NCI-H146 treated with DMSO at 0.1 percent for 48 hours (cell line): ENCODE data around the gene PRSS3.
A peak's percentile ranks its signal among the peaks of the same experiment; 100 is the strongest.
"Not testable (repeated sequence)": the region's sequence is repeated elsewhere in the genome, so short reads cannot be mapped to it uniquely, and the experiment has no call there.

Experiments
- DNase-seq: peaks from one replicate; lab custom pipeline; 2025; ENCODE audit not compliant: unreplicated experiment; lab: John Stamatoyannopoulos, UW

PRSS3 gene

GRCh38 chr9:33795281-33795680, at the start of gene PRSS3:
Gene PRSS3 (plus strand): TSS chr9:33795561. CDS start chr9:33795574, 13 bp downstream.
- DNase-seq = no peak

DNA sequence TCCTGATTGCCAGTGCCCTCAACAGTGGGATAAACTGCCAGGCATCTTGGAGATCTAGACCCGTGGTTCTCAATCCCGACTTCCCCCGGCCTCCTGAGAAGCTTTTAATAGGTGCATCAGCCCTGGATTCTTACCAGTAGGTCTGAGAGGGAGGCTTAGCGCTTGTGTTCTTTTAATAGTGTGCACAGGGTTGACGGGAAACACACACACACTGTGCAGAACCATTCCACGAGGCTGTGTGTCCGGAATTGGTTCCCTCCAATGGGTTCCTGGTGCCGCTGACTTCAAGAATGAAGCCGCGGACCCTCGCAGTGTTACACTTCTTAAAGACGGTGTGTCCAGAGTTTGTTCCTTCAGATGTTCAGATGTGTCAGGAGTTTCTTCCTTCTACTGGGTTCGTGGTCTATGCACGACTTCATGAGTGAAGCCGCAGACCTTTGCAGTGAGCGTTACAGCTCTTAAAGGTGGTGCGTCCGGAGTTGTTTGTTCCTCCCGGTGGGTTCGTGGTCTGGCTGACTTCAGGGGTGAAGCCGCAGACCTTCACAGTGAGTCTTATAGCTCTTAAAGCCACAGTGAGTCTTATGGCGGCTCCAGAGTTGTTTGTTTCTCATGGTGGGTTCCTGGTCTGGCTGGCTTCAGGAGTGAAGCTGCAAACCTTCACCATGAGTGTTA, 46.6 kb upstream of the PRSS3 start:
- DNase-seq = no peak

GRCh38 chr9:33749305-33749654, 46.1 kb upstream of the PRSS3 start:
- DNase-seq = not testable (repeated sequence)

GRCh38 chr9:33750307-33750838, 45.0 kb upstream of the PRSS3 start:
- DNase-seq = peak; percentile 28

- no peak for DNase-seq
Measured at GRCh38 chr9:33750839-33751339, 44.5 kb upstream of the PRSS3 start.

DNA sequence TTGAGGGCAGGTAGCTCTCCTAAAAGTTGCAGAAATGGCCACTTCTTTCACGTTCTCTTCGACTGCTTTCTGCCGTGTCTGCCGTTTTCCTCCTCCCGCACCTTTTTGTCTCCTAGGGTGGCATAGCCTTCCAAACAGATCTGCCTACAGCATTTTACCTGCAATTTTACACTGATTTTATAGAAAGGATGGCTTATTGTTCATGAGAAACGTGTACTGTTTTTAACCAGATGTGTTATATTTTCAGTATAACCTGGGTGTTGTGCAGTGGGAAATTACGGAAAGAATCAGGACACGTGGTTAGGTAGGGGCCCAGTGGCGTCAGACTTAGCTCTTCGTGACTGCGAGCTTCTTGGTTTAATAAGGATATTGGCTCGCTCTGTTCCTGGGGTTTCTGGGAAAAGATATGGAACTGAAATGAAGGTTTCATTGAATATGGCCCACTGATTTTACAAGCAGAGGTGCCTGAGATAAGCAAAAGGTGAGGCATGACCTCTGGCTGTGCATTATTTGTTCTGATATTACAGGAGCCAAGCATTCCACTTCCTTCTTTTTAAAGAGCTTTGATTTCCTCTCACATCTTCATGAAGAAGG, 43.7 kb upstream of the PRSS3 start:
- no peak for DNase-seq

GRCh38 chr9:33752130-33752637, 43.2 kb upstream of the PRSS3 start:
- DNase-seq = no peak

DNA sequence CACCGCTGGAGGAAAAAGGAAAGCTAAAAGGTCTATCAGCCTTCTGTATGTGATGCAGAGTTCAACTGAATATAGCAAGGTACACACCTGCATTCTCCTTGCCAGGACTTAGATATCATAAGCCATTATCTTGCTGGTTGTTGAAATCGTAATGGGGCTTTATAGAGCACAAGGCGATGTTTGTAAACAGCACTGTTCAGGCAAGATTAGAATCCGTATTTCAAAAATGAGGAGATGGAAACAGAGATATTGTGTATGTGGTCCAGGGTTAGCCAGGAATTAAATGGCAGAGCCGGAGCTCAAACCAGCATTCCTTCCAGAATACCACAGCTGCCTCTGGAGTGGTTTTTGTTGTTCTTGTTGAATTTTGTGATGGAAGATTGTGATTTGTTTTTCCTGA, 42.6 kb upstream of the PRSS3 start:
- DNase-seq = not testable (repeated sequence)

DNA sequence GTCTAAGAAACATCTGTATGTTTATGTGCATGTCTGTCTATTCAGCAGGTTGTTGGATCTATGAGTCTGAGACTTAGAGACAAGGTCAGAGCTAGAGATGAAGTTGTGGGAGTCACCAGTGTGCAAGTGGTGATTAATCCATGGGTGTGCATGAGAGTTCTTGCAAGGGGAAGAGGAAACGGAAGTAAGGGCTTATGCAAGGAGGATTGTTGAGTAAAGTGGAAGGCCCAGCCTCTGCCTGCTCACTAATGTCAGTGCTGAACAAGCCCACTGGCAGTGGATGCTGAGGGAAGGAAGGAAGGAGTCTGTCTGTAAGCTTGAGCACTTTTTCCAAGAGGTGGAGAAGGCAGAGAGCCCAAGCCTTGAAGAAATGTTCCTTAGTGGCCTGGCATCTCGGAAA, 35.7 kb upstream of the PRSS3 start:
- not testable (repeated sequence) for DNase-seq

DNA sequence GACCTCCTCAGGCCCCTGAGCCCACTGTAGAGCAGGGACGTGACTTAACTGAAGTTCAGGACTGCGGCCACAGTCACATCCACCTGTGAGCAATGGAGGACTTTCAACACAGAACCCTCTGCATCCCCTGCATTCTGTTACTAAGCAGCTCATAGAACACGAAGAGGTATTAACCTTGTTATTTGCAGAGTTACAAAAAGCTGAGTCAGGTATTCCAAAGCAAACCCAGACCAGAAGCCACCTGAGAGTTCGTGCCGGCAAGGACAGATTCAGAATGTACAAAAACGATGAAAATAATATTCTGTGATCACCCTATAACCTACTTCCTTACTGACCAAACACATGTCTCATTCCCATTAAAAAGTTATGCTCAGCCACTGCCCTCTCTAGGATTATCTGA, 33.0 kb upstream of the PRSS3 start:
- no peak for DNase-seq

- not testable (repeated sequence) for DNase-seq
Measured at GRCh38 chr9:33763709-33764108, 31.7 kb upstream of the PRSS3 start.

GRCh38 chr9:33765411-33765810, 29.9 kb upstream of the PRSS3 start:
- DNase-seq = no peak

- not testable (repeated sequence) for DNase-seq
Measured at GRCh38 chr9:33770156-33770880, 25.0 kb upstream of the PRSS3 start.

- not testable (repeated sequence) for DNase-seq
Measured at GRCh38 chr9:33773135-33773534, 22.2 kb upstream of the PRSS3 start.

GRCh38 chr9:33774074-33774659, 21.2 kb upstream of the PRSS3 start:
- DNase-seq = not testable (repeated sequence)

DNA sequence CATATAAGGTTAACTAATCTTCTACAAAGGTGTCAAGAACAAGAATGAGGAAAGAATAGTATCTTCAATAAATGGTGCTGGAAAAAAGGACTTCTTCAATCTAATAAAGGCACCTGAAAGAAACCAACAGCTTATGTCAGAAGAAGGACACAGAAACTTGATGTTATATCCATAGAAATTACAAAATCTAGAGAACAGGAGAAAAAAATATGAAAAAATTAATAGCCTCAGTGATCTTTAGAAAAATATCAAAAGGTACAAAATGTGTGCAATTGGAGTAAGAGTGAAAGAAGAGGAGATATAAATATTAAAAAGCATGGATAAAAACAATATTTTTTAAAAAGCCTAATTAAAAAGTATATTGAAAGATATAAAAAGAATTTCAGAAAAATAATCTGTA, 18.8 kb upstream of the PRSS3 start:
- DNase-seq = no peak

GRCh38 chr9:33778700-33779351, 16.5 kb upstream of the PRSS3 start:
- peak; percentile 81 for DNase-seq

- DNase-seq = no peak
Measured at GRCh38 chr9:33780276-33780675, 15.1 kb upstream of the PRSS3 start.

GRCh38 chr9:33781736-33782135, 13.6 kb upstream of the PRSS3 start:
- DNase-seq = no peak

- no peak for DNase-seq
Measured at GRCh38 chr9:33782395-33783152, 12.8 kb upstream of the PRSS3 start.
